Mesenchymal stem cell (in vitro differentiated cells and primary cell): ENCODE results near the gene CXCL3.

ENCODE experiments used
- DNase-seq: peaks from one replicate; pipeline ENCODE4 v3.0.0-alpha.2; 2013
- H2AFZ ChIP-seq: one replicate; pipeline ENCODE4 v1.6.1; 2013; ENCODE audit warnings: low read depth, mild to moderate bottlenecking, control low read depth, inconsistent platforms, low read length, moderate library complexity
- H2AK5ac ChIP-seq: 2 replicates; pipeline ENCODE4 v1.6.1; 2013; ENCODE audit warnings: low read length, moderate library complexity, mild to moderate bottlenecking, inconsistent platforms; ENCODE audit not compliant: severe bottlenecking
- H2BK120ac ChIP-seq: one replicate; pipeline ENCODE4 v1.6.1; 2013; ENCODE audit warnings: low read depth, mild to moderate bottlenecking, inconsistent platforms, low read length, moderate library complexity
- H2BK12ac ChIP-seq, 2 experiments: one replicate each; pipeline ENCODE4 v1.6.1; 2013; ENCODE audit warnings: inconsistent platforms in 2 of 2, low read length in 2 of 2, mild to moderate bottlenecking in 2 of 2, moderate library complexity in 2 of 2, control low read depth in 1 of 2
- H2BK15ac ChIP-seq: one replicate; pipeline ENCODE4 v1.6.1; 2013; ENCODE audit warnings: mild to moderate bottlenecking, low read depth, inconsistent platforms; ENCODE audit not compliant: poor library complexity, severe bottlenecking
- H2BK5ac ChIP-seq: 2 replicates; pipeline ENCODE4 v1.6.1; 2013; ENCODE audit warnings: low read depth, mild to moderate bottlenecking, low read length, control low read depth, inconsistent platforms; ENCODE audit not compliant: poor library complexity, severe bottlenecking
- H3K14ac ChIP-seq, 2 experiments: one replicate each; pipeline ENCODE4 v1.6.1; 2013; ENCODE audit warnings: inconsistent platforms in 2 of 2, low read length in 2 of 2, control low read depth in 1 of 2, mild to moderate bottlenecking in 1 of 2, moderate library complexity in 1 of 2
- H3K18ac ChIP-seq, 2 experiments: one replicate each; pipeline ENCODE4 v1.6.1; 2013; ENCODE audit warnings: inconsistent platforms in 2 of 2, low read length in 2 of 2, control low read depth in 1 of 2, low read depth in 1 of 2, mild to moderate bottlenecking in 1 of 2
- H3K23ac ChIP-seq, 2 experiments: one replicate each; pipeline ENCODE4 v1.6.1; 2013; ENCODE audit warnings: inconsistent platforms in 2 of 2, low read length in 2 of 2, mild to moderate bottlenecking in 2 of 2, moderate library complexity in 2 of 2, control low read depth in 1 of 2
- H3K27ac ChIP-seq: 2 replicates; pipeline ENCODE4 v1.5.1; 2013; ENCODE audit warnings: mild to moderate bottlenecking, moderate library complexity, low read length, control low read depth, inconsistent platforms; ENCODE audit not compliant: poor library complexity, severe bottlenecking
- H3K27me3 ChIP-seq, 2 experiments: 2 replicates each; pipeline versions ENCODE4 v1.6.1 to v1.7.0; 2013; ENCODE audit warnings: low read length in 2 of 2, mild to moderate bottlenecking in 2 of 2, moderate library complexity in 2 of 2, control low read depth in 1 of 2, inconsistent platforms in 1 of 2; ENCODE audit not compliant: control insufficient read depth in 1 of 2, insufficient read depth in 1 of 2
- H3K36me3 ChIP-seq, 2 experiments: 2 replicates each; pipeline versions ENCODE4 v1.6.1 to v1.7.0; 2013; ENCODE audit warnings: low read length in 2 of 2, control low read depth in 1 of 2, inconsistent platforms in 1 of 2, low read depth in 1 of 2, mild to moderate bottlenecking in 1 of 2; ENCODE audit not compliant: insufficient read depth in 2 of 2, control insufficient read depth in 1 of 2
- H3K4ac ChIP-seq, 2 experiments: one replicate each; pipeline ENCODE4 v1.6.1; 2013; ENCODE audit warnings: inconsistent platforms in 2 of 2, low read length in 2 of 2, mild to moderate bottlenecking in 2 of 2, moderate library complexity in 2 of 2, control low read depth in 1 of 2, low read depth in 1 of 2
- H3K4me1 ChIP-seq: 2 replicates; pipeline ENCODE4 v1.6.1; 2013; ENCODE audit warnings: low read depth, low read length, control low read depth; ENCODE audit not compliant: control insufficient read depth, insufficient read depth
- H3K4me2 ChIP-seq: 2 replicates; pipeline ENCODE4 v1.6.1; 2013; ENCODE audit warnings: low read length, mild to moderate bottlenecking, inconsistent platforms; ENCODE audit not compliant: poor library complexity, severe bottlenecking
- H3K4me3 ChIP-seq, 2 experiments: 2 replicates each; pipeline versions ENCODE4 v1.5.1 to v1.7.0; 2013; ENCODE audit warnings: low read length in 2 of 2, mild to moderate bottlenecking in 2 of 2, control low read depth in 1 of 2, low read depth in 1 of 2; ENCODE audit not compliant: insufficient read depth in 1 of 2
- H3K79me1 ChIP-seq: replicated peaks from 2 replicates; pipeline ENCODE4 v1.6.1; 2013; ENCODE audit warnings: mild to moderate bottlenecking, control low read depth, low read length, inconsistent platforms; ENCODE audit not compliant: poor library complexity, severe bottlenecking
- H3K9ac ChIP-seq: 2 replicates; pipeline ENCODE4 v1.7.0; 2013; ENCODE audit warnings: mild to moderate bottlenecking, low read length, moderate library complexity
- H3K9me3 ChIP-seq: 2 replicates; pipeline ENCODE4 v1.7.0; 2013; ENCODE audit warnings: mild to moderate bottlenecking, low read length; ENCODE audit not compliant: control insufficient read depth
- H4K8ac ChIP-seq: one replicate; pipeline ENCODE4 v1.6.1; 2013; ENCODE audit warnings: inconsistent platforms, mild to moderate bottlenecking, low read length, moderate library complexity
- H4K91ac ChIP-seq: one replicate; pipeline ENCODE4 v1.6.1; 2013; ENCODE audit warnings: mild to moderate bottlenecking, low read length, inconsistent platforms
- WGBS: methylation state at CpG from one replicate; pipeline ENCODE4 v1.1.7; 2013; ENCODE audit warnings: mixed read lengths; 5-methylcytosine and 5-hydroxymethylcytosine counted together

The CXCL3 gene

DNA sequence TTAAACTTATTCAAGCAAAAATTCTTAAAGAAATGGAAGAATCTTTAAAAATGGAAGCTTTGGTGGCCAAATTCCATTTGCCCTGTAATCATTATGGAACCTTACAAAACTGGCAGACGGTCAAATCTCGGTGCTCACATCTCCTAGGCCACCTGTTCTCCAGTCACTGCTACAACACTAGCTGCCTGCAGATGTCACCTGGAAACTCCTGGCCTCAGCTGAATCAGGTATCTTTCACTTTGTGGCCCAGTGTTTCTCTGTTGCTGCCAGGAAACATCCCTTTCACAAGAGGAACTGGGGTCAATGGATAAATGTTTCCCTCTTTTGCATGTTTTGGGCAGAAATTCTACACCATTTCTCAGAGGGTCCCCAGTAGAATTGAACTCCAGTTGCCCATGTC is 4.2 kb upstream of the CXCL3 start:
- Histone ChIP-seq H3K27ac (no peak overlapping the region), H4K8ac (no peak overlapping the region), H3K4me2 (no peak overlapping the region), H2BK12ac (no peak overlapping the region), H3K4ac (no peak overlapping the region), H3K79me1 (peaks cover 3% of the 10 kb centered on the region), H3K18ac (no peak overlapping the region), H2BK120ac (no peak overlapping the region), H3K14ac (no peak overlapping the region), H3K27me3 (no peaks in the 10 kb centered on the region), H4K91ac (no peak overlapping the region), H3K9ac (no peak overlapping the region), H3K9me3 (peaks cover 16% of the 10 kb centered on the region), H2BK15ac (no peak overlapping the region), H3K36me3 (no peaks in the 10 kb centered on the region), H3K4me1 (peaks cover 3% of the 10 kb centered on the region), H3K4me3 (no peak overlapping the region), H2BK5ac (no peak overlapping the region), H2AFZ (no peak overlapping the region), H3K23ac (no peak overlapping the region), H2AK5ac (no peak overlapping the region)
- no peak for DNase-seq
- 92% methylated on average over 2 of the region's 2 CpGs for WGBS

DNA sequence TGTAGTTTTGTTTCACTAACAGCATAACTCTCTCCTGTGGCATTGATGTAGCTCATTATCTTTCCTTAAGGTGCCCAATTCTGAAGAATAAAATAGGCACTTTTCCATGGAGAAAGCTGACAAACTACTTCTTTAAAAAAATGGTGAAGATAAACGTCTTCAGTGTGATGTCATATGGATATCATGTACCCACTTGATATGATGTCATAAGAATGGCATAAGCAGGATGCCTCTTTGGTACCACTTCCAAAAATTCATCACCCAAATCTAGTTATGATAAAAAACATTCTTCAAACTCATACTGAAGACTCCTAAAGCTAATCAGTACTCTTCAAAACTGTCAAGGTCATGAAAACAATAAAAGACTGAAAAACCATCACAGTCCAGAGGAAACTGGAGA is 2.9 kb upstream of the CXCL3 start:
- H3K79me1 ChIP-seq: peaks cover 3% of the 10 kb centered on the region
- no peak for DNase-seq
- no peak overlapping the region for H3K14ac ChIP-seq
- H3K9me3 ChIP-seq: peaks cover 5% of the 10 kb centered on the region
- no peak overlapping the region for H3K9ac ChIP-seq
- H4K8ac ChIP-seq: no peak overlapping the region
- H2BK12ac ChIP-seq: no peak overlapping the region
- H3K4me2 ChIP-seq: no peak overlapping the region
- no peak overlapping the region for H2BK5ac ChIP-seq
- H2AK5ac ChIP-seq: no peak overlapping the region
- no peak overlapping the region for H2BK15ac ChIP-seq
- no peak overlapping the region for H2AFZ ChIP-seq
- no peak overlapping the region for H2BK120ac ChIP-seq
- no peak overlapping the region for H3K4ac ChIP-seq
- no peak overlapping the region for H3K4me3 ChIP-seq
- WGBS: no CpG with 5 or more reads among the region's 1 CpG
- no peaks in the 10 kb centered on the region for H3K36me3 ChIP-seq
- H4K91ac ChIP-seq: no peak overlapping the region
- H3K4me1 ChIP-seq: peaks cover 4% of the 10 kb centered on the region
- H3K27ac ChIP-seq: no peak overlapping the region
- H3K27me3 ChIP-seq: no peaks in the 10 kb centered on the region
- no peak overlapping the region for H3K23ac ChIP-seq
- H3K18ac ChIP-seq: no peak overlapping the region

DNA sequence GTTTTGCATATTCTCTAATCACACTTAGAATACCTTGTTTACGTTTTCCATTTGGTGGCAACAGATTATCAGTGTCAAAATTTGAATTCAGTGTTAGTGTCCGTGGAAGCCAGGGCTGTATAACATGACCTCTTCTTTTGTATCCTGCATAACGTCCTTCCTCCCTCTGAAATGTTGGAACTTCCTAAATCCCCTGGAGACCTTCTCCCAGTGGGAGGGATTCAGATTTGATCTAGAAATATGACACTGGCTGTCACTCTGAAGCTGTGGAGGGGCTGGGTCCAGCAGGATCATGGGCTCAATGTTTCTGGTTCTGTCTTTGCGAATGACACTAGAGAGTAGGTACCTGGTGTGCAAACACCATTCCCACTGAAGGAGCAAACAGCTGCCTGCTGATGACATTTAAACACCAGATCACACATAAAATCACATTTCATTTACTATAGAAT is 850 bp upstream of the CXCL3 start:
- Histone ChIP-seq H3K9me3 (no peaks in the 10 kb centered on the region), H2BK5ac (no peak overlapping the region), H4K8ac (peak overlapping the region; percentile 51)

DNA sequence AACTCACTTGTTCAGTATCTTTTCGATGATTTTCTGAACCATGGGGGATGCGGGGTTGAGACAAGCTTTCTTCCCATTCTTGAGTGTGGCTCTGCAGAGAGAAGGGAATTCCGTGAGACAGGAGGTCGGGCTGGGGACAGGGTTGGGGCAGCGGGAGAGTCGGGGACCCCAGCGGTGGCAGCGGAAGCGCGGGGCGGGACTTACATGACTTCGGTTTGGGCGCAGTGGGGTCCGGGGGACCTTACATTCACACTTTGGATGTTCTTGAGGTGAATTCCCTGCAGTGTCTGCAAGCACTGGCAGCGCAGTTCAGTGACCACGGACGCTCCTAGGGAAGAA is 434 bp downstream of the CXCL3 start:
- Histone ChIP-seq H4K8ac (peak overlapping the region; percentile 7), H3K9ac (peak overlapping the region; percentile 93), H3K23ac (peak overlapping the region in 1 of 2 experiments; percentile 72), H3K4me2 (peak overlapping the region; percentile 90), H3K36me3 (no peaks in the 10 kb centered on the region), H3K14ac (peak overlapping the region in 1 of 2 experiments; percentile 41), H3K18ac (peak overlapping the region; percentile 54 to 73), H2BK12ac (peak overlapping the region in 1 of 2 experiments; percentile 60), H3K27me3 (no peaks in the 10 kb centered on the region), H3K4ac (no peak overlapping the region), H3K27ac (no peak overlapping the region), H3K4me1 (peaks cover 4% of the 10 kb centered on the region), H3K4me3 (peak overlapping the region; percentile 82 to 94), H2BK5ac (no peak overlapping the region), H4K91ac (no peak overlapping the region), H3K79me1 (peaks cover 3% of the 10 kb centered on the region), H2AK5ac (no peak overlapping the region), H2AFZ (peak overlapping the region; percentile 76), H2BK120ac (no peak overlapping the region), H3K9me3 (no peaks in the 10 kb centered on the region), H2BK15ac (peak overlapping the region; percentile 69)
- 8% methylated on average over 14 of the region's 17 CpGs for WGBS
- peak; percentile 11 for DNase-seq

More for the DNA sequence above, 850 bp upstream of the CXCL3 start:
- Histone ChIP-seq H2BK15ac (no peak overlapping the region), H3K4me2 (peak overlapping the region; percentile 90), H3K18ac (peak overlapping the region in 1 of 2 experiments; percentile 27), H4K91ac (no peak overlapping the region), H2BK120ac (no peak overlapping the region), H3K4me3 (peak overlapping the region in 1 of 2 experiments; percentile 94), H3K23ac (no peak overlapping the region), H3K36me3 (no peaks in the 10 kb centered on the region), H3K79me1 (peaks cover 3% of the 10 kb centered on the region), H3K27me3 (no peaks in the 10 kb centered on the region), H2AFZ (peak overlapping the region; percentile 46), H3K27ac (no peak overlapping the region), H3K4me1 (peaks cover 4% of the 10 kb centered on the region), H3K9ac (peak overlapping the region; percentile 93), H2AK5ac (no peak overlapping the region), H3K4ac (no peak overlapping the region), H2BK12ac (peak overlapping the region in 1 of 2 experiments; percentile 10), H3K14ac (no peak overlapping the region)
- peak; percentile 34 for DNase-seq
- 40% methylated on average over 3 of the region's 4 CpGs for WGBS
